ENCODE measurements around the gene DVL2. TPM values are rescaled to one million over a fixed set of nuclear protein-coding genes. Genes with fewer than 3 reads are reported as not detected.

Gene DVL2
- total and polyA plus RNA-seq, 2 of the 13 experiments (the other 11 are each of a cell fraction or from before 2014, with no cell fraction given), result 5.7 to 38.2 TPM

- TF ChIP-seq ZNF205 (CRISPR knock-in tag; IDR thresholded peaks at IDR 0.05) (no peak), SCMH1 (CRISPR knock-in tag; IDR thresholded peaks at IDR 0.05; ENCODE audit: borderline replicate concordance) (no peak), ZNF572 (CRISPR knock-in tag; IDR thresholded peaks at IDR 0.05) (no peak), ZSCAN31 (CRISPR knock-in tag; IDR thresholded peaks at IDR 0.05; ENCODE audit: low read depth) (no peak), RBM22 (optimal IDR thresholded peaks at IDR 0.05; ENCODE audit: low read length) (no peak), ZNF878 (CRISPR knock-in tag; IDR thresholded peaks at IDR 0.05) (no peak), ZSCAN9 (CRISPR knock-in tag; IDR thresholded peaks at IDR 0.05; ENCODE audit: borderline replicate concordance) (no peak), HES4 (CRISPR knock-in tag; IDR thresholded peaks at IDR 0.05; ENCODE audit: borderline replicate concordance) (no peak), ZFY (CRISPR knock-in tag; IDR thresholded peaks at IDR 0.05) (no peak), ZNF879 (CRISPR knock-in tag; IDR thresholded peaks at IDR 0.05) (no peak), ZFAT (CRISPR knock-in tag; conservative IDR thresholded peaks at IDR 0.05) (no peak), ZNF770 (CRISPR knock-in tag; IDR thresholded peaks at IDR 0.05) (no peak), ZNF33A (CRISPR knock-in tag; IDR thresholded peaks at IDR 0.05; ENCODE audit: borderline replicate concordance) (no peak), WIZ (CRISPR knock-in tag; IDR thresholded peaks at IDR 0.05) (no peak), ZNF629 (CRISPR knock-in tag; conservative IDR thresholded peaks at IDR 0.05) (no peak), HHEX (CRISPR knock-in tag; IDR thresholded peaks at IDR 0.05) (no peak), ZNF609 (CRISPR knock-in tag; IDR thresholded peaks at IDR 0.05; ENCODE audit: borderline replicate concordance) (no peak), GPN1 (CRISPR knock-in tag; IDR thresholded peaks at IDR 0.05; ENCODE audit: borderline replicate concordance) (no peak), AGO2 (optimal IDR thresholded peaks at IDR 0.05; ENCODE audit: low read depth, low read length) (no peak), TBP (CRISPR knock-in tag; IDR thresholded peaks at IDR 0.05) (peak; percentile 97; the same call in 1 of the 2 replicates), ZNF232 (CRISPR knock-in tag; IDR thresholded peaks at IDR 0.05; ENCODE audit: borderline replicate concordance) (no peak)
- TF ChIP-seq, protein P1, sequence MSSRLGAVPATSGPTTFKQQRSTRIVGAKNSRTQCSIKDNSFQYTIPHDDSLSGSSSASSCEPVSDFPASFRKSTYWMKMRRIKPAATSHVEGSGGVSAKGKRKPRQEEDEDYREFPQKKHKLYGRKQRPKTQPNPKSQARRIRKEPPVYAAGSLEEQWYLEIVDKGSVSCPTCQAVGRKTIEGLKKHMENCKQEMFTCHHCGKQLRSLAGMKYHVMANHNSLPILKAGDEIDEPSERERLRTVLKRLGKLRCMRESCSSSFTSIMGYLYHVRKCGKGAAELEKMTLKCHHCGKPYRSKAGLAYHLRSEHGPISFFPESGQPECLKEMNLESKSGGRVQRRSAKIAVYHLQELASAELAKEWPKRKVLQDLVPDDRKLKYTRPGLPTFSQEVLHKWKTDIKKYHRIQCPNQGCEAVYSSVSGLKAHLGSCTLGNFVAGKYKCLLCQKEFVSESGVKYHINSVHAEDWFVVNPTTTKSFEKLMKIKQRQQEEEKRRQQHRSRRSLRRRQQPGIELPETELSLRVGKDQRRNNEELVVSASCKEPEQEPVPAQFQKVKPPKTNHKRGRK (CRISPR knock-in tag; IDR thresholded peaks at IDR 0.05), result no peak
- TF ChIP-seq, protein P2, sequence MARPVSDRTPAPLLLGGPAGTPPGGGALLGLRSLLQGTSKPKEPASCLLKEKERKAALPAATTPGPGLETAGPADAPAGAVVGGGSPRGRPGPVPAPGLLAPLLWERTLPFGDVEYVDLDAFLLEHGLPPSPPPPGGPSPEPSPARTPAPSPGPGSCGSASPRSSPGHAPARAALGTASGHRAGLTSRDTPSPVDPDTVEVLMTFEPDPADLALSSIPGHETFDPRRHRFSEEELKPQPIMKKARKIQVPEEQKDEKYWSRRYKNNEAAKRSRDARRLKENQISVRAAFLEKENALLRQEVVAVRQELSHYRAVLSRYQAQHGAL (CRISPR knock-in tag; IDR thresholded peaks at IDR 0.05; ENCODE audit: not compliant biosample characterization), result no peak
Measured at GRCh38 chr17:7215136-7215638, 19.1 kb downstream of the DVL2 start (continued).

Data from HepG2 (cell line).